ENCODE data around the gene UBAC2.

The UBAC2 gene

DNA sequence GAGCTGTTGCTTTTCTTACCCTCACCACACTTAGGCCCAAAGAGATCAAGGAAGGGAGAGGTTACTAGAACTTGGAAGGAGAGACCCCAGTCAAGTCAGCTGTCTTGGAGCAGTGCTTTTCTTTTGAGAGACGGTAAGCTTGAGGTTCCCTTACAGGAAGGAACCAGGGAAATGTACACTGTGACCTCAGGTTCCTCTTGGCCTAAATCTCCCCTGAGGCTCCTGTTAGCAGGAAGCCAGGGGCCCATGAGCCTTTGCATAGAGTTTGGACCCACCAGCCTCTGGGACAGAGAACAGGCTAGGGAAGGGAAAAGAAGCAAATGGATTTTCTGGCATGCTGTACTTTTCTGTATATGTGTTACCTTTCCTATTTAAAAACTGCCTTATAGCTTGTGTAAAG is 63.4 kb downstream of the UBAC2 start:
- 0% methylated on average over 1 of the region's 1 CpG for WGBS (ENCODE audit: insufficient coverage)
- Histone ChIP-seq H3K4me1 (ENCODE audit: control extremely low read depth in 1 of 4, control insufficient read depth in 4 of 4, insufficient read depth in 4 of 4, low read length in 3 of 4) (peaks cover 14 to 40% (median 22%) of the 10 kb centered on the region in 4 experiments), H3K4me3 (ENCODE audit: control insufficient read depth in 1 of 7, extremely low read depth in 1 of 7, insufficient read depth in 4 of 7, low read depth in 2 of 7, low read length in 6 of 7) (peak overlapping the region in 1 of 7 experiments; percentile 6), H3K36me3 (ENCODE audit: control insufficient read depth in 4 of 4, insufficient read depth in 4 of 4, low read length in 3 of 4) (peaks cover 2 to 33% (median 10%) of the 10 kb centered on the region in 4 experiments), H3K9me3 (ENCODE audit: control extremely low read depth in 1 of 5, control insufficient read depth in 4 of 5, insufficient read depth in 2 of 5, low read depth in 1 of 5, low read length in 4 of 5) (no peaks in the 10 kb centered on the region), H3K27me3 (replicated peaks in 2 of 5; ENCODE audit: control insufficient read depth in 4 of 5, insufficient read depth in 5 of 5, low read length in 4 of 5) (no peaks in the 10 kb centered on the region), H3K27ac (ENCODE audit: insufficient read depth in 1 of 2, low read depth in 1 of 2, low read length in 2 of 2, poor library complexity in 1 of 2, severe bottlenecking in 2 of 2) (no peak overlapping the region)
- DNase-seq = peak in 2 of 3 donors; percentile 64 to 72
- ChIA-PET POLR2A (interaction anchor here (0.5 to 1.3 kb wide), 3 partner anchors 47 to 87 kb away, joined by 3 read pairs; no protein-coding TSS in a partner anchor), CTCF (interaction anchor here (1.0 to 10.8 kb wide), 11 partner anchors 9 to 243 kb away, joined by 3 to 196 read pairs (median 19); partner anchors contain the start of gene UBAC2)

DNA sequence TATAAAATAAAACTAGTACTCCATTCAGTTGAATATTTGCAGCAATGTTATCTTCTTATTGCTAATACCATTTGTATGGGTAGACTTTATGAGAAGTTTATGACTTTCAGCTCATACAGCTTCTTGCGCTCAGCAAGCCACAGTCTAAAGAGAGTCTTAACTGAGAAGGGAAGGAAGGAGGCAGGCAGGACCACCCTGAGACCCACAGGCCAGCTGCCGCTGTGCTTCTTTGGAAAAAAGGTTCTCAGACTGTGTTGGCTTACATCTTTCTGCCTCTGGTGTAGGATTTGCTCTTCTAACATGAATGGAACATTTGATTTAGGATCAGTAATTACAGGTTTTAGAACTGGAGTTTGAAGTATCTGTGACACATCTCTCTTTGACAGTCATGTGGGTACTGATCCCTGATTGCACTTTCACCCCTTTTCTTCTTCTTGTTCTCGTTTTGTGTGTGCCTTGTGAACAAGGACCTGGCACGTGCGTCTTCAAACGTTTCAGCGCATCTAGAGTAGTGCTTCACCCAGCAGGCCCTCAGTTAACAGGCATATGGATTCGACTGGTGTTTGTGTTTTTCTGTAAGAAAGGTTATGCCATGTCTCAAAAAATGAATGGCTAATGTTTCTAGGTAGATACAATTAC is 64.6 kb downstream of the UBAC2 start:
- H3K4me1 ChIP-seq (ENCODE audit: control extremely low read depth in 1 of 4, control insufficient read depth in 4 of 4, insufficient read depth in 4 of 4, low read length in 3 of 4) = peaks cover 5 to 36% (median 17%) of the 10 kb centered on the region in 4 experiments
- ChIA-PET POLR2A (no interaction called here), CTCF (interaction anchor here (0.7 to 10.8 kb wide), 23 partner anchors 10 to 425 kb away, joined by 3 to 196 read pairs (median 4); partner anchors contain the start of gene UBAC2)
- no peak overlapping the region for H3K4me3 ChIP-seq (ENCODE audit: control insufficient read depth in 1 of 7, extremely low read depth in 1 of 7, insufficient read depth in 4 of 7, low read depth in 2 of 7, low read length in 6 of 7)
- WGBS (ENCODE audit: insufficient coverage) = 95% methylated on average over 3 of the region's 8 CpGs
- no peaks in the 10 kb centered on the region for H3K9me3 ChIP-seq (ENCODE audit: control extremely low read depth in 1 of 5, control insufficient read depth in 4 of 5, insufficient read depth in 2 of 5, low read depth in 1 of 5, low read length in 4 of 5)
- no peaks in the 10 kb centered on the region for H3K27me3 ChIP-seq (replicated peaks in 2 of 5; ENCODE audit: control insufficient read depth in 4 of 5, insufficient read depth in 5 of 5, low read length in 4 of 5)
- peaks cover 2 to 25% (median 5%) of the 10 kb centered on the region in 4 experiments for H3K36me3 ChIP-seq (ENCODE audit: control insufficient read depth in 4 of 4, insufficient read depth in 4 of 4, low read length in 3 of 4)
- H3K27ac ChIP-seq (ENCODE audit: insufficient read depth in 1 of 2, low read depth in 1 of 2, low read length in 2 of 2, poor library complexity in 1 of 2, severe bottlenecking in 2 of 2) = no peak overlapping the region
- no peak for DNase-seq

DNA sequence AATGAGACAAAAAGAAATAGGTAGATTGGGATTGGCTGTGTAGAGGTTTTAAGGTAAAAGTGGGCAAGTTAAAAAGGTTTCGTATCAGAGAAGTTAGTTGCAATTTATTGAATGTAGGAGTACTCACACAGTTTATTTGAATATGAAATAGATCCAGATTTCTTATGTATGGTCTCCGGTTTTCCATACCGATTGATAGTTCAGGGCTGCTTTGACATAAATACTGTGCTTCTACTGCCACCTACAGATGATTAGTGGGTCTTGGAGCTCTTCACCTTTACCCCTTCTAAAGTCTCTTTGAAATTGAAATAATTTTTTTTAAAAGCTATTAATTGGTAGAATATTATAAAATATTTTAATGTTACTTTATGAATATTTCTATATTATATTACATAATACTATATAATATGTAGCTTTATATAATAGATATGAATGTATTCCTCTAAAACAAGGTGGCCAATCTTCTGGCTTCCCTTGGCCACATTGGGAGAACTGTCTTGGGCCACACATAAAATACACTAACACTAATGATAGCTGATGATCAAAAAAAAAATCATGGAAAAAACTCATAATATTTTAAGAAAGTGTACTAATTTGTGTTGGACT is 65.3 kb downstream of the UBAC2 start:
- POLR2A ChIA-PET = interaction anchor here (0.6 to 0.7 kb wide), 2 partner anchors 66 to 90 kb away, joined by 5 to 7 read pairs; partner anchors contain the start of gene UBAC2
- peaks cover 2 to 23% (median 5%) of the 10 kb centered on the region in 4 experiments for H3K36me3 ChIP-seq (ENCODE audit: control insufficient read depth in 4 of 4, insufficient read depth in 4 of 4, low read length in 3 of 4)
- no peak overlapping the region for H3K4me3 ChIP-seq (ENCODE audit: control insufficient read depth in 1 of 7, extremely low read depth in 1 of 7, insufficient read depth in 4 of 7, low read depth in 2 of 7, low read length in 6 of 7)
- no peaks in the 10 kb centered on the region for H3K9me3 ChIP-seq (ENCODE audit: control extremely low read depth in 1 of 5, control insufficient read depth in 4 of 5, insufficient read depth in 2 of 5, low read depth in 1 of 5, low read length in 4 of 5)
- H3K27ac ChIP-seq (ENCODE audit: insufficient read depth in 1 of 2, low read depth in 1 of 2, low read length in 2 of 2, poor library complexity in 1 of 2, severe bottlenecking in 2 of 2) = no peak overlapping the region
- H3K4me1 ChIP-seq (ENCODE audit: control extremely low read depth in 1 of 4, control insufficient read depth in 4 of 4, insufficient read depth in 4 of 4, low read length in 3 of 4) = peaks cover 8 to 43% (median 20%) of the 10 kb centered on the region in 4 experiments
- DNase-seq = peak; percentile 67 to 74 (median 67)
- H3K27me3 ChIP-seq (replicated peaks in 2 of 5; ENCODE audit: control insufficient read depth in 4 of 5, insufficient read depth in 5 of 5, low read length in 4 of 5) = no peaks in the 10 kb centered on the region
- no CpG with 5 or more reads among the region's 3 CpGs for WGBS (ENCODE audit: insufficient coverage)
- CTCF ChIA-PET = interaction anchor here (0.5 to 10.8 kb wide), 27 partner anchors 9 to 1299 kb away, joined by 3 to 196 read pairs (median 4); partner anchors contain the start of gene UBAC2

DNA sequence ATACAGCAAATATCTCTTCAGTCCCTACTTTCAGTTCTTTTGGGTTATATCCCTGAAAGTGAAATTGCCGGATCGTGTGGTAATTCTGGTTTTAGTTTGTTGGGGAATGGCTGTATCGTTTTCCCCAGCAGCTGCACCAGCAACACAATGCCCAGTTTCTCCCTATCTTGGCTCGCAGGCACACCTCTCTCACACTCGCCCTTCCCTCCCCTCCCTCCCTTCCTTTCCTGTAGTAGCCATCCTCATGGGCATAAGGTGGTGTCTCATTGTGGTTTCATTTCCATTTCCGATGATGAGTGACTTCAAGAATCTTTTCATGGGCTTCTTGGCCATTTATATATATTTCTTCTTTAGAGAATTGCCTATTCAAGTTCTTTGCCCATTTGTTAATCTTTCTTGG is 66.2 kb downstream of the UBAC2 start:
- peaks cover 2 to 26% (median 5%) of the 10 kb centered on the region in 4 experiments for H3K36me3 ChIP-seq (ENCODE audit: control insufficient read depth in 4 of 4, insufficient read depth in 4 of 4, low read length in 3 of 4)
- no peaks in the 10 kb centered on the region for H3K27me3 ChIP-seq (replicated peaks in 2 of 5; ENCODE audit: control insufficient read depth in 4 of 5, insufficient read depth in 5 of 5, low read length in 4 of 5)
- no peak overlapping the region for H3K27ac ChIP-seq (ENCODE audit: insufficient read depth in 1 of 2, low read depth in 1 of 2, low read length in 2 of 2, poor library complexity in 1 of 2, severe bottlenecking in 2 of 2)
- peaks cover 8 to 43% (median 23%) of the 10 kb centered on the region in 4 experiments for H3K4me1 ChIP-seq (ENCODE audit: control extremely low read depth in 1 of 4, control insufficient read depth in 4 of 4, insufficient read depth in 4 of 4, low read length in 3 of 4)
- POLR2A ChIA-PET = interaction anchor here (0.6 kb wide), 1 partner anchor 89 kb away, joined by 7 read pairs; no protein-coding TSS in a partner anchor
- DNase-seq = no peak
- H3K4me3 ChIP-seq (ENCODE audit: control insufficient read depth in 1 of 7, extremely low read depth in 1 of 7, insufficient read depth in 4 of 7, low read depth in 2 of 7, low read length in 6 of 7) = no peak overlapping the region
- CTCF ChIA-PET = interaction anchor here (0.6 to 10.8 kb wide), 23 partner anchors 9 to 431 kb away, joined by 3 to 196 read pairs (median 4); partner anchors contain the start of gene UBAC2
- 100% methylated on average over 2 of the region's 6 CpGs for whole genome bisulfite sequencing (ENCODE audit: insufficient coverage)
- H3K9me3 ChIP-seq (ENCODE audit: control extremely low read depth in 1 of 5, control insufficient read depth in 4 of 5, insufficient read depth in 2 of 5, low read depth in 1 of 5, low read length in 4 of 5) = no peaks in the 10 kb centered on the region

DNA sequence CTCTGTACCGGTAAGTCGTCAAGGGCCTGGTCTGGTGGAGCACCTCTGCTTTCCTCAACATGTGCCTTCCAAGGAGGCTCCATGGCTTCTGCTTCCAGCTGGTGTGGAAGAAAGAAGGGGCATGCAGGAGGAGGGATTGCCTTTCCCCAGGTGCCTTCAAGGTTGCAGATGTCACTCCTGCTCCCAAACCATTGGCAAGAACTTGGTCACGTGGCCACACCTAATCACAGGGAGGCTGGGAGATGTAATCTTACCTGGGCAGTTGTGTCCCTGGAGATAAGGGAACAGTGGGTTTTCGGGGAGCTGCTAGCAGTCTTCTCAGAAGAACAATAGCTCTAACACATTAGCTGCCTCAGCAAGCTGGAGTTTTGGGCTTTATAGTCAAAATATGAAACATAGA is 67.3 kb downstream of the UBAC2 start:
- peaks cover 0 to 29% (median 7%) of the 10 kb centered on the region in 4 experiments for H3K36me3 ChIP-seq (ENCODE audit: control insufficient read depth in 4 of 4, insufficient read depth in 4 of 4, low read length in 3 of 4)
- no peak overlapping the region for H3K27ac ChIP-seq (ENCODE audit: insufficient read depth in 1 of 2, low read depth in 1 of 2, low read length in 2 of 2, poor library complexity in 1 of 2, severe bottlenecking in 2 of 2)
- H3K9me3 ChIP-seq (ENCODE audit: control extremely low read depth in 1 of 5, control insufficient read depth in 4 of 5, insufficient read depth in 2 of 5, low read depth in 1 of 5, low read length in 4 of 5) = peaks cover 0 to 5% (median 4%) of the 10 kb centered on the region in 5 experiments
- WGBS (ENCODE audit: insufficient coverage) = 100% methylated on average over 4 of the region's 4 CpGs
- peaks cover 8 to 42% (median 23%) of the 10 kb centered on the region in 4 experiments for H3K4me1 ChIP-seq (ENCODE audit: control extremely low read depth in 1 of 4, control insufficient read depth in 4 of 4, insufficient read depth in 4 of 4, low read length in 3 of 4)
- no peak overlapping the region for H3K4me3 ChIP-seq (ENCODE audit: control insufficient read depth in 1 of 7, extremely low read depth in 1 of 7, insufficient read depth in 4 of 7, low read depth in 2 of 7, low read length in 6 of 7)
- ChIA-PET POLR2A (interaction anchor here (2.4 kb wide), 1 partner anchor 169 kb away, joined by 12 read pairs; no protein-coding TSS in a partner anchor), CTCF (interaction anchor here (0.7 to 10.8 kb wide), 18 partner anchors 9 to 258 kb away, joined by 3 to 196 read pairs (median 20); partner anchors contain the start of gene UBAC2)
- no peaks in the 10 kb centered on the region for H3K27me3 ChIP-seq (replicated peaks in 2 of 5; ENCODE audit: control insufficient read depth in 4 of 5, insufficient read depth in 5 of 5, low read length in 4 of 5)
- DNase-seq = no peak

DNA sequence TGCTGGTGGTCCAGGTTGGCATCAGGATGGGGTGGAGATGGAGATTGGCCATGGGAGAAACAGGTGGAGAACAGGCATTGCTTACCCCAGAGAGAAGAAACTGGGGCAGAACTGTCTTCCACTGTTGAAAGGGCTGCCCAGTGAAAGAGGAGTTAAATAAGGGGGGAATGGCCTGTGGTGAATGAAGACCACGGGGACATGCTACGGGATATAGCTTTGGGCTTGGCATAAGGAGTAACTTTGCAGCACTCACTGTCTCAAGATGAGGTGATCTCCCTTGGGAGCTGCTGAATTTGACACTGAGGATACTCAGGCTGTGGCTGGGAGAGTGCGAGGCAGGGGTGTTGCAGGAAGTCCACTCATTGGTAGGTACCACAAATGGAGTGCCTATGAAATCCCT is 68.2 kb downstream of the UBAC2 start:
- Histone ChIP-seq H3K27me3 (replicated peaks in 2 of 5; ENCODE audit: control insufficient read depth in 4 of 5, insufficient read depth in 5 of 5, low read length in 4 of 5) (no peaks in the 10 kb centered on the region), H3K4me1 (ENCODE audit: control extremely low read depth in 1 of 4, control insufficient read depth in 4 of 4, insufficient read depth in 4 of 4, low read length in 3 of 4) (peaks cover 8 to 33% (median 18%) of the 10 kb centered on the region in 4 experiments), H3K4me3 (ENCODE audit: control insufficient read depth in 1 of 7, extremely low read depth in 1 of 7, insufficient read depth in 4 of 7, low read depth in 2 of 7, low read length in 6 of 7) (no peak overlapping the region), H3K27ac (ENCODE audit: insufficient read depth in 1 of 2, low read depth in 1 of 2, low read length in 2 of 2, poor library complexity in 1 of 2, severe bottlenecking in 2 of 2) (no peak overlapping the region), H3K9me3 (ENCODE audit: control extremely low read depth in 1 of 5, control insufficient read depth in 4 of 5, insufficient read depth in 2 of 5, low read depth in 1 of 5, low read length in 4 of 5) (peaks cover 0 to 5% (median 4%) of the 10 kb centered on the region in 5 experiments), H3K36me3 (ENCODE audit: control insufficient read depth in 4 of 4, insufficient read depth in 4 of 4, low read length in 3 of 4) (peaks cover 0 to 29% (median 7%) of the 10 kb centered on the region in 4 experiments)
- WGBS (ENCODE audit: insufficient coverage) = 96% methylated on average over 3 of the region's 3 CpGs
- ChIA-PET CTCF (interaction anchor here (0.8 to 10.8 kb wide), 36 partner anchors 9 to 238 kb away, joined by 3 to 196 read pairs (median 6); partner anchors contain the start of gene UBAC2), POLR2A (interaction anchor here (2.4 kb wide), 1 partner anchor 168 kb away, joined by 12 read pairs; no protein-coding TSS in a partner anchor)
- no peak for DNase-seq

Data from common myeloid progenitor, CD34-positive (primary cell).